GM19351 (cell line): ENCODE results near the gene PHF20.
"Not testable (repeated sequence)": the region's sequence is repeated elsewhere in the genome, so short reads cannot be mapped to it uniquely, and the experiment has no call there.

Experiments
- ATAC-seq: cut with Tn5 transposase; IDR thresholded peaks from one replicate; pipeline ENCODE4 v1.9.1; 2021; ENCODE audit warnings: mild to moderate bottlenecking, moderate library complexity; ENCODE audit not compliant: unreplicated experiment

PHF20 gene

GRCh38 chr20:35773154-35773751 lies 1.4 kb downstream of the PHF20 start:
- no peak for ATAC-seq

GRCh38 chr20:35774391-35774790 lies 2.6 kb downstream of the PHF20 start:
- ATAC-seq: no peak

- ATAC-seq: no peak
Measured at GRCh38 chr20:35776513-35777101, 4.8 kb downstream of the PHF20 start.

GRCh38 chr20:35783811-35784210 lies 12.0 kb downstream of the PHF20 start:
- ATAC-seq: not testable (repeated sequence)

- not testable (repeated sequence) for ATAC-seq
Measured at GRCh38 chr20:35785541-35785940, 13.7 kb downstream of the PHF20 start.

GRCh38 chr20:35788796-35789195 lies 17.0 kb downstream of the PHF20 start:
- no peak for ATAC-seq

- ATAC-seq: no peak
Measured at GRCh38 chr20:35791097-35791496, 19.3 kb downstream of the PHF20 start.

- ATAC-seq: no peak
Measured at GRCh38 chr20:35791821-35792220, 20.0 kb downstream of the PHF20 start.

GRCh38 chr20:35792740-35793139 lies 20.9 kb downstream of the PHF20 start:
- ATAC-seq: no peak

- no peak for ATAC-seq
Measured at GRCh38 chr20:35796571-35796970, 24.8 kb downstream of the PHF20 start.

GRCh38 chr20:35801865-35802264 lies 30.1 kb downstream of the PHF20 start:
- ATAC-seq: no peak

- no peak for ATAC-seq
Measured at GRCh38 chr20:35806075-35806474, 34.3 kb downstream of the PHF20 start.

GRCh38 chr20:35807877-35808276 lies 36.1 kb downstream of the PHF20 start:
- no peak for ATAC-seq

GRCh38 chr20:35820715-35821114 lies 48.9 kb downstream of the PHF20 start:
- ATAC-seq: no peak

GRCh38 chr20:35821807-35822242 lies 50.0 kb downstream of the PHF20 start:
- ATAC-seq: no peak

GRCh38 chr20:35823147-35823546 lies 51.3 kb downstream of the PHF20 start:
- ATAC-seq: no peak

- no peak for ATAC-seq
Measured at GRCh38 chr20:35823937-35824336, 52.1 kb downstream of the PHF20 start.

GRCh38 chr20:35826397-35826998 lies 54.7 kb downstream of the PHF20 start:
- ATAC-seq: no peak

- ATAC-seq: no peak
Measured at GRCh38 chr20:35828434-35828833, 56.6 kb downstream of the PHF20 start.

GRCh38 chr20:35828916-35829315 lies 57.1 kb downstream of the PHF20 start:
- ATAC-seq: no peak

GRCh38 chr20:35830264-35830663 lies 58.4 kb downstream of the PHF20 start:
- no peak for ATAC-seq

- no peak for ATAC-seq
Measured at GRCh38 chr20:35831029-35831428, 59.2 kb downstream of the PHF20 start.
